Right renal pelvis (tissue), 4 donors: ENCODE results near the gene COL23A1. TPM values are rescaled to one million over a fixed set of nuclear protein-coding genes. Genes with fewer than 3 reads are reported as not detected.

Source experiments
- DNase-seq, 4 donors: peaks; one replicate each; pipeline ENCODE4 v3.0.0-alpha.2; 2013; ENCODE audit warnings: low read depth in 4 of 4, low spot score in 3 of 4, missing footprints in 1 of 4
- polyA plus RNA-seq, 4 donors: library from polyadenylated mRNA; unstranded; fragments of 120-200 nt; gene quantifications; one replicate each; pipeline ENCODE4 v1.2.1, GENCODE V29; 2013; ENCODE audit not compliant: insufficient read length in 4 of 4

Gene COL23A1
- polyA plus RNA-seq, 4 donors: 5.7 to 8.2 (median 6.4) TPM

DNA sequence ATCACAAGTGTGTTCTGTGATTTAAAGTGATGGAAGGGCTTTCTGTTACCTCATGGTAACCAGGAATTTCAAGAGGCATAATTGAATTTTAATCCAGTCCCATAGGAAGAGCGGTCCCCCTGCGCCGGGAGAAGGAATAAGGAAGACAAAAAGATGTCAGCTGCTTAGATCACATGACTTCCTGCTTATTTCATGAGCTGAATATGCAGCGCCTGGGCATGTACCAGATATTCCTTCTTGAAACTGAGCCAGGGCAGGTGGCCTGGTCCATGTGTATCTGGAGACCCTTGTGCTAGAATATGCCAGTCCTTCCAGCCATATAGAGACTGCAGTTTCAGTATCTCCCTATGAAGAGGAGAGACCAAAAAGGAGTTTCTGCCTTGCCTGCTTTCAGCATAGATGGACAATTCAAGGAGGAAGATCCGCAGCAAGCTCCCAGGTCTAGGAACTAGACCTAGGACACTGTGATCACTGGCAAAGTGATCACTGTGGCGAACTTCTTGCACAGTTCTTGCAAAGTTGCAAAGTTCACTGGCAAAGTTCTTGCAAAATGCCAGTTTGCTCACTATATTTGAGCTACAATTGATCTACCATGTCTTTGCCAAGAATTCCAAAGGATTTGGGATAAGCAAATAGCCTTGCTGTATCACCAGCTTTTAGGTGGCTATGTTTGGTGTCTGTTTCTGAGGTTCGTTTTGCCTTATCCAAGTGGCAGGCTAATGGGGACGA lies 254.7 kb downstream of the COL23A1 start:
- no peak for DNase-seq

DNA sequence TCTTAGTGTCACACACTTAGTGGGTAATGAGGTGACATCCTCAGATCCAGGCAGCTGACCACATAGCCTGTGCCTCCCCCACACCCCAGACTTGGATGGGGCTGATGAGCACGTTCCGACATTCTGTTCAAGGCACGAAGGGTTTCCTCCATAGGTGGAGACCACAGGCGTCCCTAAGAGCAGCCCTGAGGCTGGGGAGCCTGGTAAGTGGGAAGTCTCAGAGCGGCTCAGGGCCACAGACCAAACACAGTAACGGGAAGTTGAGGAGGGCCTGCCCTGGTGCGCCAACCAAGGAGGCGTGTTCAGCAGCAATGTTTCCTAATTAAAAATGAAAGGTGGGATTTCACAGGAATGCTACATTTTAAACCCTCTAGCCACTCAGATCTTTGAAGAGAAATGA lies 255.3 kb downstream of the COL23A1 start:
- no peak for DNase-seq

DNA sequence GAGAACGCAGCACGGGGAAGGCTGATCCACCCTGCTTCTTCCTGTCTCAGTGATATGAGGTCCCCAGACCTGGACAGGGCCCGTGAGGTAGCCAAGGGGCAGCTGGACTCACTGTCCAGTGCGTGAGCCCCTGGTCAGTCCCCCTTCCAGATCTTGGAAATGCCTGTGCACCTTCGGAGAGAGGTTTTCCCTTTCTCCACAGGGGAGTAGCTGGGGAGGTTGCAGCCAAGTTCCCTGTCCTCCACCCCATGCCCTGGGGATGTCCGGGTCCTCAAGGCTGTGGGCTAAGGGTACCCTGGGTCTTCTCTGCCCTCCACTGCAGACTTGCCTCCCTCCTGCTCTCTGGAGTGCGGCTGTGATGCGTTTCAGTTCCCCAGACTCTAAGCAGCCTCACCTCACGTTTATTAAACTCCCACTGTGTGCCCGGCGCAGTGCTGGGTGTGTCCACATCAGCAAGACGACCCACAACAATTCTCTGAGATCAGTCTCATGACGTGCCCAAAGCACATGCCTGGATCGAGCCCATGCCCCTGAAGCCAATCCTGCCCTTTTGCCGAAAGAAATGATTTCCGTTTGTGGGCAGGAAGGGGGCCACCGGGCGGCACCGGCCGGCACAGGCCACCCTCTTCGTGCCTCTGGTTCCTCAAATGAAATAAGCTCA lies 256.2 kb downstream of the COL23A1 start:
- no peak for DNase-seq

DNA sequence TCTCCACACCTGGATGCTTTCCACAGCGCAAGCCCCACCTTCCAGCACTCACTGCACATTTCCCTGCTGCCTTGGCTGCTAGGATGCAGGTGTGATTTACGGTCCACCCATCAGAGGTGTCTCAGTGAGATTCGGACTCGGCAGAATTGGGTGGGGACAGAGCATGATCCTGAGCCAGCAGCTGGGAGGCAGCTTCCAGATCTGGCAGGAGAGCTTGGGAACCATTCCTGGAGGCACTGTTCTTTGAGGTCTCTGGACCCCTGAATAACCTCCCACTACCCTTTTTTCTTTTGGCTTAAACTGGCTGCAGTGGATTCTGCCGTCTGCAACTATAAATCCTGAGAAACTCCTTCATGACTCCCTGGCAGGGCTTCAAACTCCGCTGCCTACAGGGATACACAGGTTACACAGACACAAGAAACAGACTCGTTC lies 258.0 kb downstream of the COL23A1 start:
- no peak for DNase-seq

GRCh38 chr5:178331491-178331996 lies 258.6 kb downstream of the COL23A1 start:
- DNase-seq: no peak

GRCh38 chr5:178330791-178331404 lies 259.3 kb downstream of the COL23A1 start:
- DNase-seq: no peak

DNA sequence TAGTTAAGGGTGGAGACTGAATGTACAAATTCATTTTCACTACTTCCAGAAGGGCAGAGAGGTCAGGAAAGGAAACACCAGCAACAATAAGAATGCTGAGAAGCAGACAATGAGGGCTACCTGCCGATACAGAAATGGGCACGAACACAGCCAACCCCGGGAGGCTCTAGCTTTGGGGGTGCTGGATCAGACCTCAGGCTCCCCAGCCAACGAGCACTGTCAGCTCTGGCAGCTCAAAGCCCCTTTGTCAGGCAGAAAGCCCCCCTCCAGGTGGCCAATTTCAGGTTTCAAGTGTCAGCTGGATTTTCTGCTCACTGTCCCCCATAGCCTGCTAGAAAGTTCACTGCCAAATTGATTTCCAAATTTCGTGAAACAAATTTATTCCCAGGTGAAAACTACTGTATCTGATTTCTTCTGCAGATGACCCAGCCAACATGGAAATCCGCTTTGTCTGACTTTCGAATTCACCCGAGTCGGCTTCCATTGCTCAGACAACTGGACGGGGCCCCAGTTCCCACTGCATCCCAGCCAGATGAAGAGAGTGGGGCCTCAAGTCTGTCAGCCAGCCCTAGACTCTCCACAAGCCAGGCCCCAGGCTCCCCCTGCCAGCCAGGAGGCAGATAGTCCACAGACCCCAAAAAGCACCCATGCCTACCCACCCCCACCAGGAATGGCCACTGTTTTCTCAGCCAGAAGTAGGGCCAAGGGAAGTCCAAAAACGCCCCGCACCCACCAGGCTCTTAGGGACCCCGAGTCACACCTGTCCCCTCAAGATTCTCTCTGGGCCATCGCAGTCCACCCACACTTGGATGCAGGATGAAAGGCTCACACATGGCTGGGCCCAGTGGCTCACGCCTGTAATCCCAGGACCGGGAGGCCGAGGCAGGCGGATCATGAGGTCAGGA lies 261.1 kb downstream of the COL23A1 start:
- no peak for DNase-seq

DNA sequence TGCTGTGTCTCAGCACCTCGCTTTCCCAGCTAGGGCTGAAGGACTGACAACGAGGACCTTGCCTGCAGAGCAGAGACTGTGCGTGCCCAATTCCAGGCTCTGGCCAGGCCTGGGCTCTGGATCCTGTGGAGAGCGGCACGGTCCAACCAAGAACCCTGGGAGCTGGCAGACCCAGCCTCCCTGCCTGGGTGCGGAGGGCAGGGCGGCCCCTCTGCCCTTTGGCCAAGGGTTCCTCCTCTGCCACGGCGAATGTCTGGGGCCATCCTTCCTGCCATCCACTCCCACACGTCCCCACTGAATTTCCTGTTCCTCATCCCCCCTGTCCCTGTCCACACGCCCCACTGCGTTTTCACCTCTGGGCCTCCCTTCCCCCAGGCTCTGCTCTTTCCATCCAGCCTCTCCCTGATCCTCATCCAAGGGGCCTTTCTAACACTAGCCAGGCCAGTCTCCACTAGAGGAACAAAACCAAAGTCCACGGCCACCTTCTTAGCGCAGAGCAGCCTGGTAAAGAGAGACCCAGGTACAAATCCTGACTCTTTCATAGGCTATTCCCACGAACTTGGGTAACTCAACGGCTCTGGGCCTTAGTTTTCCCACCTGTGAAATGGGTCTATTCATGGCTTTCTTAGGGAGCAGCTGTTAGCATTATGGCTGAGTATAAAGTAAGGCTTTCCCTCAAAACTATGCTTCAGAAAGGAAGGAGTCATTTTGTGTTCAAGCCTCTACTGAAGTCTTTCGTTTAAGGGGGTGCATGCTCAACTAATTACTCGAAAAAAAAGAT lies 262.1 kb downstream of the COL23A1 start:
- DNase-seq: no peak

- DNase-seq: no peak
These were observed 262.7 kb downstream of the COL23A1 start for GRCh38 chr5:178327446-178327845.

GRCh38 chr5:178326374-178326715 lies 263.8 kb downstream of the COL23A1 start:
- DNase-seq: no peak

- DNase-seq: peak; percentile 73 to 88 (median 87)
These were observed 264.4 kb downstream of the COL23A1 start for GRCh38 chr5:178325679-178326373.

DNA sequence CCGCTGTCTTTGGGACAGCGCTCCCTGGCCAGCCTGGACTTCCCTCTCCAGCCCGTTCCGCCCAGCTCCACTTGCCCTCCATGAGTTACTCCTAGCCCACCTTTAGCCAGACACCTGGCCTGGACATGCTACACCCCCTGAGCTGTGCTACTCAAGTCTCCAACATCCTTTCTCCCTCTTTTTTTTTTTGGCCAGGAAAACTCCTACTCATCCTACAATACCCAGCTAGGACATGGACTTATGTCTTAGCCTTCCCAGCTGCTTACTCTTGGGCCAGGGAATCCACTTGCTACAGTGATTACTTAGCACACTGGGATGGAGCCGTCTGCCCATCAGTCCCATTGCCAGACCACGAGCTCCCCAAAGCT lies 264.9 kb downstream of the COL23A1 start:
- DNase-seq: no peak

- no peak for DNase-seq
These were observed 265.5 kb downstream of the COL23A1 start for GRCh38 chr5:178324481-178325310.

- no peak for DNase-seq
These were observed 266.2 kb downstream of the COL23A1 start for GRCh38 chr5:178323961-178324360.

DNA sequence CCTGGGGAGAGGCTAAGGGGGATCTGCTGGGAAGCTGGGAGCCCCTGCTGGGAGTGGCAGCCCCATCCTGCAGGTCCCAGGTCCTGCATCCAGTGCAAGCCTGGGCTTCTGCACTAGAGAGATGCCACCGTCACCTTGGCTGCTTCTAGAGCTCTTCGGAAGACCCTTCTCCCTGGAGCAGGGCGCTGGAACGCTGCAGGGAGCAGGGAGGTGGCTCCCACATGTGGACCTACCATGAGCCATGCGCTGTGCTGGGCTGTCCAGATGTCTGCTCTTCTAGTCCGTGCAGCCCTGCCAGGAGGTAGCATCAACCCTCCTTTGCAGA lies 266.7 kb downstream of the COL23A1 start:
- DNase-seq: no peak

DNA sequence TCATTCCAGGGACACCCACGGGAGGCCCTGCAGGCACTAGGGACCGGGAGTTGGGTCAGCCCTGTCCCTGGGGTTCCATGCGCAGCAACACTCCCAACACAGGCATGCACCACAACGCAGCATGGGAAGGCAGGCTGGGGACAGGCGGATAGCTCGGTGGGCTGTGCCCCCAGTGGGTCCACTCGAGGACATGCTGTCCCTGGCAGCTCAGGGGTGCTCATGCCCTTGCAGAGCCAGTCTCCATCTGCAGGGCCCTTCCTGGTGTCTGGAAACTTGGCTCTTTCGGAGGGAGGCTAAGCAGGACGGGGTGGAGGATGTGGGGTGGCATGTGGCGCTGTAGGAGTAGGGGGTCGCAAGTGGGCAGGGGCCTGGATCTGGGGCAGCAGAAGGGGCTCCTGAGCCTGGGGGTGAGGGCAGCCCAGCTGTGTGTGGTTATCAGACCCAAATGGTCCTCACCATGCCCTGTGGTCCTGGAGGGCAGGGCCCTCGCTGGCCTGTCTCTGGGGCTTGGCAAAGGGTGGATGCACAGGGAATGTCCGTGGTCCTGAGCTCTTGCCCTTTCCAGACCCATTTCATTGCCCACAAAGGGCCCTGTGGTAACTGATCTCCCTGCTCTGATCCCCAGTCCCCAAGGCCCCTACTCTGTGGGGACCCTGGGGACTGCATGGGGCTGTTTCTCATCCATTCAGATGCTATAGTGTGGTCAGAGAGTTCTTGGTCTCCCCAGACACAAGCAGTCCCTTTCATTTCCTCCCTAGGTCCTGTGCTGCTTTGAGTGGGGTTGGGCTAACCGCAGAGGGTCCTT lies 267.3 kb downstream of the COL23A1 start:
- DNase-seq: no peak

DNA sequence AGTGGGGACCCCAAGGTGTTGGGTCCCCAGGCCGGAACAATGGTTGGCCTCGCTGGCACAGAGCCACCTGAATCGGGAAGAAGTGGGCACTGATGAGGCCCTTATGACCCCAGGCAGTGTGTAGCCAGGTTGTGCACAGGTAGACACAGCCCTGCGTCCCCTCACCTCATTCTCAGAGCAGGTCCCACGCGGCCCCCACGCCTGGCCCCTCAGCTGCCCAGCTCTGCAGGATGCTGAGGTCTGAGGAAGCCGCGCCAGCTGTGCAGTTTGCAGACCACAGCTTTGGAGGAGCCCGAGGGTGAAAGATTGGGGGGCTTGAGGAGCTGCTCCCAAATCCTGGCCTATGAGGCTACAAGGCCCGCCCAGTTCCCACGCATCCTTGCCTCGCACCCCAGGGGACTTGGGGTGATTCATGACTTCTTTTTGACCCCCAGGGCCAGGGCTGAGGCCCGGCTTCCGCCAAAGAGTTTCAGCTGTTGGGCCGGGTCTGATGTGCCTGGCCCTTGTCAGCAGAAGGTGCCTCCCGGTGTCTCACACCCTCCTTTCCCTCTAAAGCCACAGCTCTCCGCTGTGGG lies 269.8 kb downstream of the COL23A1 start:
- no peak for DNase-seq
